Measurements from ENCODE around the gene SIGLEC15. TPM values are rescaled to one million over a fixed set of nuclear protein-coding genes. Genes with fewer than 3 reads are reported as not detected.
"Not testable (repeated sequence)": the region's sequence is repeated elsewhere in the genome, so short reads cannot be mapped to it uniquely, and the experiment has no call there.

The SIGLEC15 gene
- total RNA-seq = 0.31 TPM

- DNase-seq (ENCODE audit: low spot score) = no peak
- ATAC-seq = no peak
- intact Hi-C loops (cut with DNase I) = no loop called here
These were observed at the start of gene SIGLEC15 for GRCh38 chr18:45825258-45826044. SIGLEC15 (plus strand) TSS chr18:45825675; CDS start chr18:45825729, 54 bp downstream.

DNA sequence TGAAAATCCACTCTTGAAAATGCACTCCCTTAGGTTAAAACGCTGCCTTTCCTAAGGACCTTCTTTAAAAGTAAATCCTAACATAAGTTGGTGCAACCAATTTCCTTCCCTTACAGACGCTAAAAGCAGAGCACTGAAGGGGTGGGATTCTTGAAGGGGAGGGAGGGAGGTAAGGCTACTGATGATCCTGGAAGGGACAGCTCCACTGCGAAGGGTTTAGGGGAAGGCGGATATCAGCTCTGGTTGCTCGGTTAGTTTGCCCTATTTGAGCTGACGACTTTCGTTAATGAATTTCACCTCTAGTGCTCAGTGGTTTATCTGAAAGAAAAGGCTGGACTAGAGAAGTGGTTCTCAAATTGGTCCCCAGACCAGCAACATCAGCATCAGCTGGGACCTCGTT is 49.7 kb upstream of the SIGLEC15 start:
- peak; percentile 51 for ATAC-seq

DNA sequence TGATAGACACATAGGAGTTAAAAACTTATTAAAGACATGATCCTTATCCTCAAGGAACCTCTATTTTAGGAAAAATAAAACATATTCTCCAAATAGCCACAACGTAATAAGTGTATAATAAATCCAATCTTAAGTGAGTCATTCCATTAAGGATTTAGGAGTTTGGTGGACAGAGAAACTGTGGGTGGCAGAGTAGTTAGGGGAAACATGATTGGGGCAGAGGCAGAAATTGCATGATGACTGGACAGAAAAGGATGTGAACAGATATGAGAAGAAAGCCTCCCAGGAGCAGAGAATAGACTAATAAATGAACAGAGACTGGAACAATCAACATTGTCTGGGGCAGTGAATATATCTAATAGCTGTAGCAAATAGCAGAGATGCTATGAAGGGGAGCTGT is 48.1 kb upstream of the SIGLEC15 start:
- intact Hi-C loops (cut with DNase I) = no loop called here
- ATAC-seq = no peak
- no peak for DNase-seq (ENCODE audit: low spot score)

More for the DNA sequence above, 49.7 kb upstream of the SIGLEC15 start:
- no peak for DNase-seq (ENCODE audit: low spot score)
- intact Hi-C loops (cut with DNase I) = no loop called here

DNA sequence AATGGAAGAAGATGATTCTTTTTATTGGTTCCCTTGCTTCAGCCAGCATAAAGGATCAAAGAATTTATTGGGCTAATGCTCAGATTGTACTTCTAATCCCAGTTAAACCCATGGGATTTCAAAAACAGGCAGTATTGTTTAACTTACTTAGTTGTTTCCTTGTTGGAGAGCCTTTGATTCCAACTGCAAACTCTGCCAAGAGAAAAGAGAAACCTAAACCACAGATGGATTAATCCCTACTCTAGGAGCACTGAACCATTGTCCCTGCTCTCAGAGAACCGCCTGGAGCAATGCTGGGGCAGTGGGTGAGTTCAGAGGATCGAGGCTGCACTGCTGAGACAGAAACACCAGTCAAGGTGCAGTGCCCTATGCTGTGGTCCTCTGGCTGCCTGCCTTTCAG is 44.9 kb upstream of the SIGLEC15 start:
- intact Hi-C loops (cut with DNase I) = no loop called here
- ATAC-seq = no peak
- no peak for DNase-seq (ENCODE audit: low spot score)

GRCh38 chr18:45782662-45783061 is 42.8 kb upstream of the SIGLEC15 start:
- DNase-seq (ENCODE audit: low spot score) (no peak), ATAC-seq (no peak)
- intact Hi-C loops (cut with DNase I) = no loop called here

- DNase-seq (ENCODE audit: low spot score) = no peak
- intact Hi-C loops (cut with DNase I) = no loop called here
- no peak for ATAC-seq
These were observed 42.1 kb upstream of the SIGLEC15 start for GRCh38 chr18:45783097-45784075.

DNA sequence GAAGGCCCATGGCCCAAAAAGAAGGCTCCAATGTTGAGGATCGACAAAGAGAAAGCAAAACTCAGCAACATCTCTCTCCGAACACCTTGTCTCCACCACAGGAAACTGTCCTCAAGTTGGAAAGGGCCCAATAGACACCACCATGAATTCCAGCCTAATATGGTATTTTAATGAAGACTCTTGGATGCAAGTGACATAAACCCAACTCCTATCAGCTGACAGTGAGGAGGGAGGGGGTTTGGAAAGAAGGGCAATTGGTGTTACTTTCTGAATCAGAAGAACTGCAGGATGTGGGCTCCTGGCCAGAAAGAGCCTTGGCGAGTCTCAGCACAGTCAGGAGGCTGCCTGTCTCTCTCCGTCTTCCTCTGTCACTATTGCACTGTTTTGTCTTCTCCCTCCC is 40.3 kb upstream of the SIGLEC15 start:
- intact Hi-C loops (cut with DNase I) = no loop called here
- ATAC-seq = no peak
- no peak for DNase-seq (ENCODE audit: low spot score)

- ATAC-seq (no peak), DNase-seq (ENCODE audit: low spot score) (no peak)
- intact Hi-C loops (cut with DNase I) = no loop called here
These were observed 38.5 kb upstream of the SIGLEC15 start for GRCh38 chr18:45786941-45787340.

- DNase-seq (ENCODE audit: low spot score) = no peak
- ATAC-seq = no peak
- intact Hi-C loops (cut with DNase I) = no loop called here
These were observed 38.1 kb upstream of the SIGLEC15 start for GRCh38 chr18:45787346-45787745.

- no peak for ATAC-seq
- intact Hi-C loops (cut with DNase I) = no loop called here
- no peak for DNase-seq (ENCODE audit: low spot score)
These were observed 36.6 kb upstream of the SIGLEC15 start for GRCh38 chr18:45788861-45789260.

GRCh38 chr18:45792506-45793263 is 32.8 kb upstream of the SIGLEC15 start:
- intact Hi-C loops (cut with DNase I) = no loop called here
- no peak for DNase-seq (ENCODE audit: low spot score)
- no peak for ATAC-seq

- intact Hi-C loops (cut with DNase I) = no loop called here
- DNase-seq (ENCODE audit: low spot score) = no peak
- no peak for ATAC-seq
These were observed 32.1 kb upstream of the SIGLEC15 start for GRCh38 chr18:45793264-45793965.

DNA sequence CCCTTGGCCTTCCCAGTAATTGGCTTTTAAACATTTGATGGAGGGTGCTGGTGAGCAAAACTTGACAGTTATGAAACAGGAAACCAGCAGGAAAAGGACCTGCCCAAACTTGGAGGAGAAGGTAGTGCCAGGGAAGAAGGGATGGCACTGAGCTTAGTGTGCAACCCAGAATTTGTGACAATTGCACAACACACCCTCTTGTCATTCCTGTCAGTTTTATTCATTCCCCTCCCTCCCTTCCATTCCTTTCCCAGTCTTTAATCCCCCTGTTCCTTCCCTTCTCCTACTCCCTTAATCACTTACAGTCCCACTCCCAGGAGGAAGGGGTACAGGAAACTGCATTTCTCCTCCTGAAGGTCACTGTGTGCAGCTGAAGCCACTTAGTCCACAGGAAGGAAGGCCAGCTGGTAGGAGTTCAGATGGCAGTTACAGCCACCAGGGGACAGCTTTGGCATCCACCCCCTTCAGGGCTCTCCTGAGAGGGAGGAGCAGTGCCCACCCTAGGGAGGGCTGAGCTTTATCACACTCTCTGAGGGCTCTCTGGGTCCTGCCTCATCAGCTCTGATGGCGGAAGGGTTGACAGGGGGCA is 24.0 kb upstream of the SIGLEC15 start:
- ATAC-seq = no peak
- intact Hi-C loops (cut with DNase I) = no loop called here
- no peak for DNase-seq (ENCODE audit: low spot score)

- intact Hi-C loops (cut with DNase I) = no loop called here
- no peak for ATAC-seq
- DNase-seq (ENCODE audit: low spot score) = no peak
These were observed 22.5 kb upstream of the SIGLEC15 start for GRCh38 chr18:45802814-45803492.

DNA sequence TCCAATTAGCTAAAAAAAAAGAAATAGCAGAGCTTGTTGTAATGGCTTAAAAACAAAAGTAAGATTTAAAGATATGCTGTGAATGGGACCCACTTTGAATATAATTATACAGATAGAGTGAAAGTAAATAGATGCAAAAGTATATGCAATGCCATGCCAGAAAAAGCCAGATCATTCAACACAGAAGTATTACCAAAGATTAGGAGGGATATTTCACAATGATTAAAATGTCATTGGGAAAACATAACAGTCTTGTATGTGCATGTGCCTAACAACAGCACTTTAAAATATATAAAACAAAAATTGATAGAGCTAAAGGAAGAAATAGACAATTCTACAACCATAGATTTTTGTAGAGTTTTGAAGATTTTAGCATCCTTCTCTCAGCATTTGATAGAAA is 19.9 kb upstream of the SIGLEC15 start:
- ATAC-seq = no peak
- DNase-seq (ENCODE audit: low spot score) = no peak
- intact Hi-C loops (cut with DNase I) = no loop called here

GRCh38 chr18:45806226-45806625 is 19.2 kb upstream of the SIGLEC15 start:
- no peak for DNase-seq (ENCODE audit: low spot score)
- no peak for ATAC-seq
- intact Hi-C loops (cut with DNase I) = no loop called here

GRCh38 chr18:45807144-45807543 is 18.3 kb upstream of the SIGLEC15 start:
- ATAC-seq; intact Hi-C loops (cut with DNase I); DNase-seq (ENCODE audit: low spot score): not testable (repeated sequence)

DNA sequence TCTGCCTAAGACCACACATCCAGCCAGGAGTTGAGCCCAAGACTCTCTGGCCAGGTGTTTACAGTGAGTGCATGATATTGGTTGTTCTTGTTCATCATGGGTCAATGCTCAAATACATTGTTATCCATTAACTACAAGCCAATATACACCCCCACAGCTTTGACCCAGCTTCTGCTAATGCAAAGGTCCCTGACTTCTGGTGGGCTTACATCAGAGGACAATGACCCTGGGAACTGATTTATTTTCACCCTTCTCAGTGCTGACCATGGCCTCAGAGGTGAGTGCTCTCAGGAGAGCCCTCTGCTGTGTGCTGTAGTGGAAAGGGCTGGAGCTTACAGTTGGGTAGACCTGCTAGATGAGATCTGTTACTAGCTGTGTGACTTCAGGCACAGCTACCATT is 10.7 kb upstream of the SIGLEC15 start:
- DNase-seq (ENCODE audit: low spot score); intact Hi-C loops (cut with DNase I); ATAC-seq: not testable (repeated sequence)
